Caco-2 (cell line): ENCODE measurements around the gene TMEM117. TPM values are rescaled to one million over a fixed set of nuclear protein-coding genes. Genes with fewer than 3 reads are reported as not detected.

ENCODE experiments used
- BruUV-seq: library from RNA; stranded (reverse); fragments of 400-500 nt; replicated peaks from 2 replicates; lab custom pipeline; 2021; lab: Mats Ljungman, UMichigan
- CTCF ChIA-PET: fragments of 300-600 bp; sonication (Branson Sonifier 250); formaldehyde crosslinking; loops from one replicate; lab custom pipeline; 2022; ENCODE audit warnings: antibody characterized with exemption; lab: Charles Lee
- POLR2A ChIA-PET: fragments of 300-600 bp; sonication (Branson Sonifier 250); formaldehyde crosslinking; loops from one replicate; lab custom pipeline; 2022; ENCODE audit warnings: antibody characterized with exemption; lab: Charles Lee
- DNase-seq, 2 experiments: peaks; one replicate each; pipeline versions ENCODE4 v3.0.0 to v3.0.0-alpha.2; 2020 to 2022
- H3K27me3 ChIP-seq: replicated peaks from 2 replicates; pipeline ENCODE4 v1.6.0; 2011; ENCODE audit warnings: low read length; ENCODE audit not compliant: control insufficient read depth, insufficient read depth
- H3K36me3 ChIP-seq: 2 replicates; pipeline ENCODE4 v1.5.1; 2011; ENCODE audit warnings: low read length; ENCODE audit not compliant: control insufficient read depth, insufficient read depth
- H3K4me1 ChIP-seq: fragments of 250-450 bp; sonication (Bioruptor Pico); 2 replicates; pipeline ENCODE4 v1.5.1; 2020; ENCODE audit warnings: mild to moderate bottlenecking
- H3K4me3 ChIP-seq: 2 replicates; pipeline ENCODE4 v1.5.1; 2011; ENCODE audit warnings: low read depth, mild to moderate bottlenecking, control low read depth, low read length
- H3K9me3 ChIP-seq: fragments of 250-450 bp; sonication (Bioruptor Pico); 2 replicates; pipeline ENCODE4 v1.5.1; 2020; ENCODE audit warnings: mild to moderate bottlenecking, moderate library complexity
- H3K27ac Mint-ChIP-seq: one replicate; pipeline ENCODE4 v1.8.0; 2022; ENCODE audit warnings: mixed read lengths; ENCODE audit not compliant: unreplicated experiment
- H3K27me3 Mint-ChIP-seq: one replicate; pipeline ENCODE4 v1.8.0; 2022; ENCODE audit warnings: mixed read lengths; ENCODE audit not compliant: insufficient read depth, unreplicated experiment
- H3K36me3 Mint-ChIP-seq: one replicate; pipeline ENCODE4 v1.8.0; 2022; ENCODE audit warnings: mild to moderate bottlenecking, mixed read lengths; ENCODE audit not compliant: insufficient read depth, unreplicated experiment
- H3K4me1 Mint-ChIP-seq: one replicate; pipeline ENCODE4 v1.8.0; 2022; ENCODE audit warnings: low read depth, mixed read lengths; ENCODE audit not compliant: unreplicated experiment
- H3K4me3 Mint-ChIP-seq: one replicate; pipeline ENCODE4 v1.8.0; 2022; ENCODE audit warnings: mild to moderate bottlenecking, moderate library complexity, mixed read lengths; ENCODE audit not compliant: unreplicated experiment
- H3K9me3 Mint-ChIP-seq: one replicate; pipeline ENCODE4 v1.8.0; 2022; ENCODE audit warnings: mixed read lengths; ENCODE audit not compliant: unreplicated experiment
- intact Hi-C: fragments of 100-400 bp; cut with micrococcal nuclease; formaldehyde crosslinking; loops from one replicate; pipeline ENCODE4 v1.10.0; 2022; ENCODE audit not compliant: unreplicated experiment
- total RNA-seq: library from RNA; stranded (reverse); gene quantifications from 2 replicates; pipeline ENCODE4 v1.2.3, GENCODE V29; 2022
- TF ChIP-seq, protein P1 (sequence below), 2 experiments: fragments of 200-600 bp in 1 of 2; IDR thresholded peaks; 1 replicate in 1 of 2; 2 replicates in 1 of 2; pipeline versions ENCODE4 v1.5.1 to v1.8.0; 2011 to 2022; ENCODE audit warnings: antibody characterized with exemption in 1 of 2, control low read depth in 1 of 2, inconsistent platforms in 1 of 2, low read depth in 1 of 2, low read length in 1 of 2, mild to moderate bottlenecking in 1 of 2, moderate library complexity in 1 of 2; ENCODE audit not compliant: insufficient read depth in 1 of 2, severe bottlenecking in 1 of 2, unreplicated experiment in 1 of 2

Gene TMEM117
- total RNA-seq, 1 experiment from 2014 or later: 34.1 TPM

DNA sequence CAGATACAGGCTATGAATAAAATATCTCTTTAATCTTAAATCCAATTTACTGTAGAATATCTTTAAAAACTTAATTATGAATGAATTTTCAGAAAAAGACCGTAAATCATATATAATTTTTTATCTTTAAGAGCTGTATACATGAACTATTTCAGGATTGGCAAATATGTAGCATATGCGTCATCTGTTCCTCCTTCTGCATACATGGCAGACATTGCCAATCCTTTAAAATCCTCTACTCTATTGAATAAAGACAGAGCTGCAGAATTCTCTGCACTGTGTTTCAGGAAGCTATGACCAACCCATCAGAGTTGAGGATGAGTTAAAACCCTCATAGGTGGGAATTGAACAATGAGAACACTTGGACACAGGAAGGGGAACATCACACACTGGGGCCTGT, 279.0 kb downstream of the TMEM117 start:
- H3K27ac Mint-ChIP-seq: no peak overlapping the region
- H3K4me3 Mint-ChIP-seq: no peak overlapping the region
- Histone ChIP-seq H3K4me3 (no peak overlapping the region), H3K36me3 (no peaks in the 10 kb centered on the region), H3K4me1 (no peaks in the 10 kb centered on the region), H3K27me3 (no peaks in the 10 kb centered on the region), H3K9me3 (no peaks in the 10 kb centered on the region)
- TF ChIP-seq, protein P1, sequence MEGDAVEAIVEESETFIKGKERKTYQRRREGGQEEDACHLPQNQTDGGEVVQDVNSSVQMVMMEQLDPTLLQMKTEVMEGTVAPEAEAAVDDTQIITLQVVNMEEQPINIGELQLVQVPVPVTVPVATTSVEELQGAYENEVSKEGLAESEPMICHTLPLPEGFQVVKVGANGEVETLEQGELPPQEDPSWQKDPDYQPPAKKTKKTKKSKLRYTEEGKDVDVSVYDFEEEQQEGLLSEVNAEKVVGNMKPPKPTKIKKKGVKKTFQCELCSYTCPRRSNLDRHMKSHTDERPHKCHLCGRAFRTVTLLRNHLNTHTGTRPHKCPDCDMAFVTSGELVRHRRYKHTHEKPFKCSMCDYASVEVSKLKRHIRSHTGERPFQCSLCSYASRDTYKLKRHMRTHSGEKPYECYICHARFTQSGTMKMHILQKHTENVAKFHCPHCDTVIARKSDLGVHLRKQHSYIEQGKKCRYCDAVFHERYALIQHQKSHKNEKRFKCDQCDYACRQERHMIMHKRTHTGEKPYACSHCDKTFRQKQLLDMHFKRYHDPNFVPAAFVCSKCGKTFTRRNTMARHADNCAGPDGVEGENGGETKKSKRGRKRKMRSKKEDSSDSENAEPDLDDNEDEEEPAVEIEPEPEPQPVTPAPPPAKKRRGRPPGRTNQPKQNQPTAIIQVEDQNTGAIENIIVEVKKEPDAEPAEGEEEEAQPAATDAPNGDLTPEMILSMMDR (IDR thresholded peaks at IDR 0.05; ENCODE audit: insufficient read depth in 1 of 2, low read depth in 1 of 2, low read length in 1 of 2, severe bottlenecking in 1 of 2, unreplicated experiment in 1 of 2): no peak
- H3K9me3 Mint-ChIP-seq: no peaks in the 10 kb centered on the region
- BruUV-seq: no TSS peak
- no peaks in the 10 kb centered on the region for H3K36me3 Mint-ChIP-seq
- ChIA-PET CTCF (interaction anchor here (0.6 kb wide), 1 partner anchor 858 kb away, joined by 3 read pairs; no protein-coding TSS in a partner anchor), POLR2A (no interaction called here)
- H3K4me1 Mint-ChIP-seq: no peaks in the 10 kb centered on the region
- H3K27me3 Mint-ChIP-seq: no peaks in the 10 kb centered on the region
- intact Hi-C loops: no loop called here
- DNase-seq: no peak

DNA sequence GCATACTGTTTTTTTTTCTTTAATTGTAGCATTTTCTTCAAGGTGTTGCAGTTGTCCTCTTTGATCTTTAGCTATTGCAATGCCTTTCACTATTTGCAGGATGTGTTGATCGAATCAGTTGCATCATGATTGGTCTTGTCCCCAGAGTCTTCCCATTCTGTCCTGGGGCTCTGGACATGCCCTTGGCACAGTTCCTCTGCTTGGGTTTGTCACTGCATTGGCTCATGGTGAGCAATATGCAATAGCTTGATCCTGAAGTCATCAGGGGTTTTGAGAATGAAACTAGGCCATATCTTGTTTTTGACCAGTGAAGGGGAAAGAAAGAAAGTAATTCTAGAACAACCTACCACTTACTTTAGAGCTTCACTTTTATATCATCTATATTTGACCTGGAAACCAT, 281.5 kb downstream of the TMEM117 start:
- TF ChIP-seq, protein P1 (IDR thresholded peaks at IDR 0.05; ENCODE audit: insufficient read depth in 1 of 2, low read depth in 1 of 2, low read length in 1 of 2, severe bottlenecking in 1 of 2, unreplicated experiment in 1 of 2): no peak

DNA sequence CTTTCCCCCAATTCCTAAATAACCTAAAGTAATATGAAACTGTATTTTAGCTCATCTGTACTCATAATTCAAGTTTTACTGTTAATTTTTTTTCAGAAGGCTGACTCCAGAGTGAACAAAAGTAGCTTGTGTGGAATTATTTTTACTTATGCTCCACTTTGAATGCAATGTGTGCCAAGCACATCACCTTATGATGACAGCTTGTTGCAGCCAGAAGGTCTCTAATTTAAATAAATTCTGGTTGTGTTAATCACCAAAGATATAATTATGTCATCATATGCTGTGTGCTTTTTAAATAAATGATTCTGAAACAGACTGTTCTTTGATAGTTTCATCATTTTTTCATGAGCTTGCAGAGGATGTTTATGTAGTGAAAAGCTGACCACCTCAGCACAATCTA, 283.1 kb downstream of the TMEM117 start:
- no peaks in the 10 kb centered on the region for H3K27me3 Mint-ChIP-seq

More for the DNA sequence above, 281.5 kb downstream of the TMEM117 start:
- BruUV-seq: no TSS peak
- no peaks in the 10 kb centered on the region for H3K27me3 ChIP-seq
- intact Hi-C loops: no loop called here
- no peak overlapping the region for H3K4me3 Mint-ChIP-seq
- no peaks in the 10 kb centered on the region for H3K36me3 Mint-ChIP-seq
- H3K9me3 Mint-ChIP-seq: no peaks in the 10 kb centered on the region
- H3K27me3 Mint-ChIP-seq: no peaks in the 10 kb centered on the region
- no peaks in the 10 kb centered on the region for H3K4me1 ChIP-seq
- H3K27ac Mint-ChIP-seq: no peak overlapping the region
- no peaks in the 10 kb centered on the region for H3K36me3 ChIP-seq
- POLR2A ChIA-PET: no interaction called here
- no peaks in the 10 kb centered on the region for H3K9me3 ChIP-seq
- no peaks in the 10 kb centered on the region for H3K4me1 Mint-ChIP-seq
- DNase-seq: no peak
- no peak overlapping the region for H3K4me3 ChIP-seq
- CTCF ChIA-PET: no interaction called here

More for the DNA sequence above, 283.1 kb downstream of the TMEM117 start:
- ChIA-PET CTCF (no interaction called here), POLR2A (no interaction called here)
- DNase-seq: no peak
- H3K36me3 Mint-ChIP-seq: no peaks in the 10 kb centered on the region
- no peak overlapping the region for H3K4me3 ChIP-seq
- H3K4me1 Mint-ChIP-seq: no peaks in the 10 kb centered on the region
- no peak overlapping the region for H3K4me3 Mint-ChIP-seq
- no peaks in the 10 kb centered on the region for H3K36me3 ChIP-seq
- intact Hi-C loops: no loop called here
- no peaks in the 10 kb centered on the region for H3K9me3 ChIP-seq
- H3K4me1 ChIP-seq: no peaks in the 10 kb centered on the region
- TF ChIP-seq, protein P1 (IDR thresholded peaks at IDR 0.05; ENCODE audit: insufficient read depth in 1 of 2, low read depth in 1 of 2, low read length in 1 of 2, severe bottlenecking in 1 of 2, unreplicated experiment in 1 of 2): no peak
- no peak overlapping the region for H3K27ac Mint-ChIP-seq
- H3K9me3 Mint-ChIP-seq: no peaks in the 10 kb centered on the region
- no TSS peak for BruUV-seq
- no peaks in the 10 kb centered on the region for H3K27me3 ChIP-seq
